ENCODE measurements around the gene AK1. TPM values are rescaled to one million over a fixed set of nuclear protein-coding genes. Genes with fewer than 3 reads are reported as not detected.

AK1 gene
- total RNA-seq, 1 experiment from 2014 or later = 31.6 TPM

- no peak overlapping the region for H3K4me3 Mint-ChIP-seq
- H3K9me3 Mint-ChIP-seq = no peaks in the 10 kb centered on the region
- no peaks in the 10 kb centered on the region for H3K36me3 Mint-ChIP-seq (ENCODE audit: insufficient read depth in 1 of 3, low read depth in 3 of 3)
- Histone ChIP-seq H2BK5ac (ENCODE audit: insufficient read length, low read length) (no peak overlapping the region), H3K27ac (ENCODE audit: insufficient read length, low read depth, low read length) (no peak overlapping the region), H3K14ac (ENCODE audit: insufficient read depth, low read length) (no peak overlapping the region; the same call in 1 of the 2 replicates), H3K9me3 (ENCODE audit: control insufficient read depth, low read depth, low read length) (no peaks in the 10 kb centered on the region), H3K79me1 (ENCODE audit: insufficient read depth, low read depth, low read length, poor library complexity, severe bottlenecking) (no peaks in the 10 kb centered on the region), H2BK15ac (ENCODE audit: low read depth, low read length) (no peak overlapping the region), H2AFZ (ENCODE audit: low read length) (no peak overlapping the region), H3K79me2 (ENCODE audit: insufficient read depth, low read length) (no peaks in the 10 kb centered on the region), H3K56ac (ENCODE audit: insufficient read length, low read depth, low read length) (no peak overlapping the region), H4K8ac (replicated peaks; ENCODE audit: insufficient read length, low read depth, low read length) (no peak overlapping the region), H3K18ac (ENCODE audit: insufficient read length, low read depth, low read length) (no peak overlapping the region), H2BK12ac (ENCODE audit: insufficient read length, low read depth, low read length) (no peak overlapping the region), H3K27me3 (ENCODE audit: insufficient read depth, low read length) (no peaks in the 10 kb centered on the region), H4K91ac (ENCODE audit: insufficient read length, low read depth, low read length) (no peak overlapping the region), H3T11ph (ENCODE audit: low read length) (no peak overlapping the region), H3K23ac (ENCODE audit: insufficient read length, low read depth, low read length) (no peak overlapping the region), H3K4me2 (ENCODE audit: insufficient read depth, insufficient read length, low read length) (no peak overlapping the region), H2BK120ac (ENCODE audit: low read depth, low read length, poor library complexity, severe bottlenecking) (no peak overlapping the region), H3K9ac (ENCODE audit: extremely low read depth, insufficient read length, low read length) (no peak overlapping the region), H4K5ac (ENCODE audit: insufficient read length, low read depth, low read length) (no peak overlapping the region), H3K4me1 (ENCODE audit: insufficient read depth, low read length) (no peaks in the 10 kb centered on the region), H3K23me2 (ENCODE audit: insufficient read length, low read depth, low read length, poor library complexity, severe bottlenecking) (no peaks in the 10 kb centered on the region), H2AK5ac (ENCODE audit: insufficient read length, low read length) (no peak overlapping the region), H3K4ac (ENCODE audit: low read depth, low read length) (no peak overlapping the region), H2BK20ac (ENCODE audit: low read depth, low read length, poor library complexity, severe bottlenecking) (no peak overlapping the region), H4K20me1 (ENCODE audit: control insufficient read depth, insufficient read depth, insufficient read length) (no peaks in the 10 kb centered on the region)
- no CpG with 5 or more reads among the region's 18 CpGs for WGBS (ENCODE audit: extremely low coverage, insufficient read length, low lambda C conversion rate)
- no peak overlapping the region for H3K27ac Mint-ChIP-seq
- no peak for DNase-seq
- no peak for TF ChIP-seq CTCF (conservative IDR thresholded peaks at IDR 0.05)
- peaks cover 0 to 11% of the 10 kb centered on the region in 2 experiments; a peak in 1 of 4 replicates for H3K4me1 Mint-ChIP-seq
- H3K27me3 Mint-ChIP-seq (ENCODE audit: low read depth) = no peaks in the 10 kb centered on the region
Measured at GRCh38 chr9:127838375-127839078, 38.9 kb downstream of the AK1 start.

Measured in H9 (cell line).